A549 (cell line): Measurements from ENCODE around the gene TBL1X.

ENCODE experiments used
- CBX8 ChIP-seq: fragments of 200-600 bp; sonication (generic); IDR thresholded peaks from 2 replicates; pipeline ENCODE4 v1.6.1; 2016
- EHF ChIP-seq: fragments of 250-450 bp; sonication (Bioruptor Pico); IDR thresholded peaks from 2 replicates; pipeline ENCODE4 v1.5.0; 2020; ENCODE audit warnings: mild to moderate bottlenecking
- HMGXB4 ChIP-seq: fragments of 250-450 bp; sonication (Bioruptor Pico); IDR thresholded peaks from 2 replicates; pipeline ENCODE4 v1.5.0; 2021; ENCODE audit warnings: mild to moderate bottlenecking, moderate library complexity, borderline replicate concordance
- JUNB ChIP-seq: fragments of >200 bp; sonication (Bioruptor Twin); formaldehyde crosslinking; IDR thresholded peaks from 2 replicates; pipeline ENCODE4 v1.6.1; 2016
- MAFK ChIP-seq: fragments of 450-650 bp; IDR thresholded peaks from 2 replicates; pipeline ENCODE4 v1.6.1; 2014; ENCODE audit not compliant: partially characterized antibody
- MYC ChIP-seq: IDR thresholded peaks from 2 replicates; pipeline ENCODE4 v1.6.1; 2012; ENCODE audit warnings: mild to moderate bottlenecking, inconsistent platforms, low read length, improper control_type of control experiment, borderline replicate concordance
- POLR2A ChIP-seq: IDR thresholded peaks from 2 replicates; pipeline ENCODE4 v1.6.1; 2012; ENCODE audit warnings: mild to moderate bottlenecking, low read length
- RAD21 ChIP-seq, 2 experiments: fragments of >200 bp in 1 of 2; sonication (Bioruptor Twin) in 1 of 2; formaldehyde crosslinking in 1 of 2; IDR thresholded peaks in 1 of 2; conservative IDR thresholded peaks in 1 of 2; 2 replicates in 1 of 2; 3 replicates in 1 of 2; pipeline ENCODE4 v1.6.1; 2012 to 2018; ENCODE audit warnings: inconsistent platforms in 1 of 2
- RCOR1 ChIP-seq: fragments of 150-350 bp; IDR thresholded peaks from 2 replicates; pipeline ENCODE4 v1.6.1; 2014; ENCODE audit warnings: antibody characterized with exemption, low read length, low read depth
- SMC3 ChIP-seq: fragments of >200 bp; sonication (Bioruptor Twin); formaldehyde crosslinking; IDR thresholded peaks from 3 replicates; pipeline ENCODE4 v1.6.1; 2018; ENCODE audit warnings: inconsistent platforms
- TF ChIP-seq, protein P1 (sequence below): fragments of >200 bp; sonication (Bioruptor Twin); formaldehyde crosslinking; IDR thresholded peaks from 3 replicates; pipeline ENCODE4 v1.5.1; 2016

DNA sequence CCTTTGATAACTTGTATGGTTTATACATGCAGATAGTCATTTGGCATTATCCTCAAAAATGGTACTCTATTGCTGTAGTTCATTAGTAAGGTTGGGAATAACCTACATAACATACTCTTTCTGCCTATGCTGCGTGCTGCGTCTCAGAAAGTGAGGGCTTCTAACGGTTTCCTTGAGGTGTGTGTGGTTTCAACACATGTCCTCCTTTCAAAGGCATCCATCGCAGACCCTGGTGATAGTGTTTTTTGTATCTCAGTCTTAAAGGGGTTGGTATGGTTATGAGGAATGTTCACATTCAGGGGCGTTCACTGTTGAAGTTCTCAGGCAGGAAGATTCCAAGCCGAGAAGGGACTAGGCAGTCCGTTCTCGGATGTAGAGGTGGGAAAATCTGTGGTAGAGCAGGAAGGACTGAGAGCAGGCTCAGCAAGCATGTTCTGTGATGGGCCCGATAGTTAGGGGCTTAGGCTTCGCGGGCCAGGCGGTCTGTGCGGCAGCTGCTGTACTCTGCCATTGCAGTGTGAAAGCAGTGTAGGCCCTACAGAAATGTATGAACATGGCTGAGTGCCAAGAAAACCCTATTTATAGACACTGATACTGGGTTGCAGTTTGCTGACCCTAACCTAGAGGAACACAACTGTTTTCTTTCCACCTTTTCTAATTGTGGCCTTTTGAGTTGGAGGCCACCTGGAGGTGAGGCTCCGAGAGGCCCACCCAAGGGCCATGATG, 177.6 kb downstream of the TBL1X start:
- TF ChIP-seq, protein P1, sequence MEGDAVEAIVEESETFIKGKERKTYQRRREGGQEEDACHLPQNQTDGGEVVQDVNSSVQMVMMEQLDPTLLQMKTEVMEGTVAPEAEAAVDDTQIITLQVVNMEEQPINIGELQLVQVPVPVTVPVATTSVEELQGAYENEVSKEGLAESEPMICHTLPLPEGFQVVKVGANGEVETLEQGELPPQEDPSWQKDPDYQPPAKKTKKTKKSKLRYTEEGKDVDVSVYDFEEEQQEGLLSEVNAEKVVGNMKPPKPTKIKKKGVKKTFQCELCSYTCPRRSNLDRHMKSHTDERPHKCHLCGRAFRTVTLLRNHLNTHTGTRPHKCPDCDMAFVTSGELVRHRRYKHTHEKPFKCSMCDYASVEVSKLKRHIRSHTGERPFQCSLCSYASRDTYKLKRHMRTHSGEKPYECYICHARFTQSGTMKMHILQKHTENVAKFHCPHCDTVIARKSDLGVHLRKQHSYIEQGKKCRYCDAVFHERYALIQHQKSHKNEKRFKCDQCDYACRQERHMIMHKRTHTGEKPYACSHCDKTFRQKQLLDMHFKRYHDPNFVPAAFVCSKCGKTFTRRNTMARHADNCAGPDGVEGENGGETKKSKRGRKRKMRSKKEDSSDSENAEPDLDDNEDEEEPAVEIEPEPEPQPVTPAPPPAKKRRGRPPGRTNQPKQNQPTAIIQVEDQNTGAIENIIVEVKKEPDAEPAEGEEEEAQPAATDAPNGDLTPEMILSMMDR: no peak
- TF ChIP-seq SMC3 (no peak), EHF (CRISPR knock-in tag) (no peak), RCOR1 (no peak), MAFK (no peak), CBX8 (no peak), HMGXB4 (CRISPR knock-in tag) (no peak), MYC (no peak), POLR2A (no peak), JUNB (no peak), RAD21 (conservative IDR thresholded peaks at IDR 0.05 in 1 of 2, IDR thresholded peaks at IDR 0.05 in 1 of 2) (no peak)
